KOPT-K1 (cell line): Measurements from ENCODE around the gene RBKS.
"Not testable (repeated sequence)": the region's sequence is repeated elsewhere in the genome, so short reads cannot be mapped to it uniquely, and the experiment has no call there.

Experiments used
- H3K27ac ChIP-seq: fragments of 200-600 bp; sonication (generic); 2 replicates; pipeline ENCODE4 v1.5.1; 2016; ENCODE audit warnings: antibody characterized with exemption, mild to moderate bottlenecking, low read depth, low read length; ENCODE audit not compliant: poor library complexity, severe bottlenecking
- H3K36me3 ChIP-seq: fragments of 200-600 bp; sonication (generic); 2 replicates; pipeline ENCODE4 v1.5.1; 2017; ENCODE audit warnings: antibody characterized with exemption, mild to moderate bottlenecking, low read length, moderate library complexity; ENCODE audit not compliant: insufficient read depth
- H3K9me3 ChIP-seq: fragments of 200-600 bp; sonication (generic); 2 replicates; pipeline ENCODE4 v1.5.1; 2017; ENCODE audit warnings: antibody characterized with exemption, low read length, mild to moderate bottlenecking; ENCODE audit not compliant: insufficient read depth, poor library complexity, severe bottlenecking

Gene RBKS

DNA sequence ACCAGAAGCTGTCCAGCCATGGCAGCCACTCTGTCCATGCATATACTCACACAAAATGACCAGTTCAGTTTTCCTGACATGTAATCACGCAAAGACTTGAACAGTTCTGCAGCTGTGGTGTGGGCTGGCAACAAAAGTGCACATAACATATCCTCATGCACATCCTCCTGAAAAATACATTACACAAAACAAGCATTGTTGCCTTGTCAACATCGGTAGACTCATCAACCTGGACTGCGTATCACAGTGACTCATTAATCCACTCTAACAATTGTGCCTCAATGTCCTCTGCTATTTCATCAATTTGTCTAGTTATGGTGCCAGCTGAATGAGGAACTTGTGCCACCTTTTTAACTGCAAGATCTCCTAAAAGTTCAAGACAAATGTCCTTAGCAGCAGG lies 19.5 kb downstream of the RBKS start:
- Histone ChIP-seq H3K9me3 (no peaks in the 10 kb centered on the region), H3K27ac (no peak overlapping the region), H3K36me3 (no peaks in the 10 kb centered on the region)

- H3K27ac ChIP-seq: no peak overlapping the region
- no peaks in the 10 kb centered on the region for H3K9me3 ChIP-seq
- H3K36me3 ChIP-seq: no peaks in the 10 kb centered on the region
These were observed 20.4 kb downstream of the RBKS start for GRCh38 chr2:27869763-27870162.

GRCh38 chr2:27866237-27866636 lies 23.9 kb downstream of the RBKS start:
- Histone ChIP-seq H3K27ac (no peak overlapping the region), H3K36me3 (no peaks in the 10 kb centered on the region), H3K9me3 (no peaks in the 10 kb centered on the region)

- not testable (repeated sequence) for H3K9me3 ChIP-seq, H3K36me3 ChIP-seq, H3K27ac ChIP-seq
These were observed 26.2 kb downstream of the RBKS start for GRCh38 chr2:27863955-27864354.

DNA sequence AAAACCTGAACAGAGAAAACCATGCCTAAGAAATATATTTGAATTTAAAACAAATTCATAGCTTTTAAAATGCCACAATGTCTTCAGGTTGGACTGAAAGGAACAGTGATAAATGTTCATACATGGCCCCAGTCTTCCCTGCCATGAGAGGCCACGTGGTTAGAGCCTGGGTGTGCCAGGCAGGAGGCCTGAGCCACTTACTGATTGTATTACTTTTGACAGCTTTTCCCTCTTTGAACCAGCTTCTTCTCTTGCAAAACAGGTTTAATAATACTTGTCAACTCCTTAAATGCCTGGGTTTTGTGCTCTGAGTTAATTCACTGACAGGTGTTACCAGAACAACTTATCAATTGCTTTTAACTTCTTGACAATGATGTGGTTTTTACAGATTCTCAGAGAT lies 27.0 kb downstream of the RBKS start:
- Histone ChIP-seq H3K9me3 (no peaks in the 10 kb centered on the region), H3K27ac (no peak overlapping the region), H3K36me3 (no peaks in the 10 kb centered on the region)

- Histone ChIP-seq H3K36me3 (no peaks in the 10 kb centered on the region), H3K27ac (no peak overlapping the region), H3K9me3 (peaks cover 3% of the 10 kb centered on the region)
These were observed 30.1 kb downstream of the RBKS start for GRCh38 chr2:27860111-27860510.

GRCh38 chr2:27857417-27858172 lies 32.6 kb downstream of the RBKS start:
- no peak overlapping the region for H3K27ac ChIP-seq
- H3K9me3 ChIP-seq: peaks cover 3% of the 10 kb centered on the region
- no peaks in the 10 kb centered on the region for H3K36me3 ChIP-seq

DNA sequence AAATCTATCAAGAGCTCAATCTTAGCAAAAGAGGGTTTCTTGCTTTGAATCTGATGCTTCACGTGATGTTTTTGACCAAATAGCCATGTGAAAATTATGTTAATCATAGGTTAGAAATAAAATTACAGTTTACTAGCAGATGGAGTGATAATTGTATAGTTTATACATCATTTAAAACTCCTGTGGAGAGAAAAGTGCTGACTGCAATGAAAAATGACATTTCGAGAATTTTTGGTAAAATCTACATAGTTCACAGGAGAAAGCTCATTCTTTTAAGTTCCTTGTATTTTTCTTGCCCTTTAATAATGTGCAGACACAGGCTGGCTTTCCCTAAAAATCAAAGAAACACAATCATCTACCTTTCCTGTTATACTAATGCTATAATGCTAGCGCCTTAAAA lies 33.2 kb downstream of the RBKS start:
- Histone ChIP-seq H3K9me3 (peaks cover 3% of the 10 kb centered on the region), H3K36me3 (no peaks in the 10 kb centered on the region), H3K27ac (no peak overlapping the region)

DNA sequence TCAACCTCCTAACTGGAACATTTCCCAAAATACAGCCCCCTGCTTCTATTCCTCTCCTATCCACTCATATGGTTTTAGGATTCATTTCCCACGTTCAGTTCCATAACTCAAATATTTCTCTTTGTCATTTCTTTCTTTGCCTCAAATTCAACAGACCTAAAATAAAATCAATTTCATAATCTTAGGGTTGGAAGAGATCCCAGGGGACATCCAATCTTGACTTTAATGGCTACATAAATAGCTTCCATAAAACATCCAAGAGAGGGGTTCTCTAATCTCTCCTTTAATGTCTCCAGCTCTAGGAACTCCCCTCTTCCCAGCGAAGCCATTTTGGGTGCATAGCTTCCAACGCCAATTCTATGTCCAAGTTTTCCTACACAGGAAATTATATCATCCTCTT lies 33.8 kb downstream of the RBKS start:
- peaks cover 3% of the 10 kb centered on the region for H3K9me3 ChIP-seq
- no peak overlapping the region for H3K27ac ChIP-seq
- no peaks in the 10 kb centered on the region for H3K36me3 ChIP-seq

DNA sequence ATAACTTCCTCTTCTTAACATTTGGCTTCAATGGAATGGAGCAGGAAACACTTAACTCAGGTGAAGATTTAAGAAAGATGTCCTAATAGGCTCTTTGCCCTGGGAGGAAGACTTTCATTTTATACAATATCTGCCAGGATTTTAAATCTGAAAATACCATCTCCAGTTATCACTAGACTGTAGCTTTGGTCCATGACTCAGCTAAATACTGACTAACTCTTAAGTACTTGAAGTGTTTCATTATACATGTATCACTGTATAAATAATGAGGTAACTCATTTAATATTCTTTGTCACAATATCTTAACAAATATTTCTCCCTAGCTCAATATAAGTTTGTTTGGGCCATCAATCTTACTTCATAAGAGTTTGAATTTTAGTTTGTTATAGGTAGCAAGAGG lies 34.7 kb downstream of the RBKS start:
- no peak overlapping the region for H3K27ac ChIP-seq
- peaks cover 3% of the 10 kb centered on the region for H3K9me3 ChIP-seq
- no peaks in the 10 kb centered on the region for H3K36me3 ChIP-seq

DNA sequence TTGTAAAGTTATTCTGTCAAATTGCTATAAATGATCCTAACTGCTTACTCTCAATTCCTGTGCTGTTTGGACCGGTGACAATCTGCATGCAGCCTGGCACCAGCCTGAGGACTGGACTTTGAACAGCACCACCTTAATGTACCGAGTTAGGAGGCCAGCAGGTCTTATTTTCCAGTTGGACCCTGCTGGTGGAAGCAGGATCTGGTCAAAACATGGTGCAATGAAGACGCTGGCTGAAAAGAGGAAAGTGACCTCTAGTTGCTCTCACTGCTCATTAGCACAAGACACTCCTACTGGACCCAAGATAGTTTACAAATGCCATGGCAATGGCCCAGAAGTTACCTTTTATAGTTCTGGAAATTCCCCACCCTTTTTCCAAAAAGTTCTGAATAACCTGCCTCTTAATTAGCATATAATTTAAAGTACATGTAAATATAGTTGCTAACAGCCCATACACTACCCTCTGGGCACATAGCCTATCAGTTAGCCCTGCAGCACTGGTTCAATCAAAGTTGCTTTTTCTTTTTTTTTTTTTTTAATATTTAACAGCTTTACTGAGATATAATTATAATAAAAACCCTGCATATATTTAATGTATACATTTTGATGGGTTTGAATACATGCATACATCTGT lies 35.8 kb downstream of the RBKS start:
- no peak overlapping the region for H3K27ac ChIP-seq
- H3K36me3 ChIP-seq: no peaks in the 10 kb centered on the region
- peaks cover 3% of the 10 kb centered on the region for H3K9me3 ChIP-seq

GRCh38 chr2:27852691-27853090 lies 37.5 kb downstream of the RBKS start:
- Histone ChIP-seq H3K9me3 (peaks cover 2% of the 10 kb centered on the region), H3K36me3 (no peaks in the 10 kb centered on the region), H3K27ac (no peak overlapping the region)

DNA sequence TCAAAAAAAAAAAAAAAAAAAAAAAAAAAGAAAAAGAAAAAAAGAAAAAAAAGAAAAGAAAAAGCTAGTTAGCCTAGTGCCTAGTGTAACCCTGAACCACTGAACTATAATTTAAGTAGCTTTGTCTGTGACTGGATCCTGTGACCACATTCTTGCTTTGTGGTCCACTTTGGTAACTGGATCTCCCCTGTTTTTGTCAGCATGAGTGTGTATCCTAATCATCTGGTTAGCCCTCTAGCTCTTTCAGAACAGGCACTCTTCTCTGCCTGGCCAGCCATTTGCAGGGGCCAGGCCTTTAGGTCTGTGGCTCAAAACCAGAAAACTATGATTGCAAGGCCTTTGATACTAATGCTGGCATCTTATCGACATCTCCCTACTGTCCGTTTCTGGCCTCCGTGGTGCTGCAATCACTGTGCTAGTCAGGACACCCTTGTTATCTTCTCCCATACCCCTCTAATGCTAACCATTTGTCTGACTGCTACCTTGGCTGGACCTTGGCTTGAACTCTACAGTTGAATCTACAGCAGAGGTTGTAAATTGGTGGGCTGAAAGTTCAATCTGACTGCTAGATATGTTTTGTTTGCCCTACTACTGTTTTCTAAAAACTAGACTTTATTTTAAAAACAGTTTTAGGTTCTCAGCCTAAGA lies 40.5 kb downstream of the RBKS start:
- Histone ChIP-seq H3K9me3 (no peaks in the 10 kb centered on the region), H3K36me3 (no peaks in the 10 kb centered on the region), H3K27ac (no peak overlapping the region)

GRCh38 chr2:27847333-27847732 lies 42.9 kb downstream of the RBKS start:
- H3K27ac ChIP-seq: no peak overlapping the region
- no peaks in the 10 kb centered on the region for H3K9me3 ChIP-seq
- H3K36me3 ChIP-seq: no peaks in the 10 kb centered on the region

DNA sequence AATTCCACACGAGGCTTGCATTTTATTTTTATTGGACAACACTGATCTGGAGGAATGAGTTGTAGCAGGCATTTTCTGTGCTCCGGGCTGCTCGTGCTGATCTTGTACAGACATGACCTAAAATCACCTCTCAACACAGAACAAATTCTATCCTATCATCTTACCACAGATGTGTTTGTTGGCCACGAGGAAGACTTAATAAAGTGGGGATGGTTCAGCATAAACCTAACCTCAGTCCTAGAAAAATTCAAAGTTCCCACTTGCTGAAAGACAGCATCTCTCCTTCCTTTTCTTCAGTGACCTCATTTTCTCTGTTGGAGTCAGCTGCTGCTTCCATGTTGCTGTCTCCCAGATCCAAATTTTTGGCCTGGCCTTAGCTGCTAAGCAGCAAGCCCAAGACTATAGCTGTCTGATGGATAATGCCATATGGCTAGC lies 45.3 kb downstream of the RBKS start:
- no peaks in the 10 kb centered on the region for H3K36me3 ChIP-seq
- no peak overlapping the region for H3K27ac ChIP-seq
- H3K9me3 ChIP-seq: no peaks in the 10 kb centered on the region

DNA sequence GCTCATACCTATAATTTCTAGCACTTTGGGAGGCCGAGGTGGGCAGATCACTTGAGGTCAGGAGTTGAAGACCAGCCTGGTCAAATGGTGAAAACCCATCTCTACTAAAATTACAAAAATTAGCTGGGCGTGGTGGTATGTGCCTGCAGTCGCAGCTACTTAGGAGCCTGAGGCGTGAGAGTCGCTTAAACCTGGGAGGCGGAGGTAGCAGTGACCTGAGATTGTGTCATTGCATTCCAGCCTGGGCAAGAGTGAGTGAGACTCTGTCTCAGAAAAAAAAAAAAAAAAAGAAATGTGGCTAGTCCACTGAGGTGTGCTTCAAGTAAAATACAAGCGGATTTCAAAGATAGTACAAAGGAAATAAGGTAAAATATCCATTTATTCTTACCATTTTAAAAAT lies 46.2 kb downstream of the RBKS start:
- no peak overlapping the region for H3K27ac ChIP-seq
- no peaks in the 10 kb centered on the region for H3K36me3 ChIP-seq
- H3K9me3 ChIP-seq: no peaks in the 10 kb centered on the region
